H1 (cell line): ENCODE measurements around the gene HUWE1.

Source experiments
- EZH2 ChIP-seq: fragments of 200-600 bp; sonication (generic); IDR thresholded peaks from 2 replicates; pipeline ENCODE4 v1.7.1; 2012; ENCODE audit warnings: low read depth, mild to moderate bottlenecking, moderate library complexity, low read length, inconsistent platforms; ENCODE audit not compliant: severe bottlenecking
- HDAC6 ChIP-seq: IDR thresholded peaks from one replicate; pipeline ENCODE4 v1.7.1; 2012; ENCODE audit warnings: low read depth, mild to moderate bottlenecking, inconsistent platforms, low read length, moderate library complexity
- POLR2A ChIP-seq, 2 experiments: IDR thresholded peaks; 1 replicate in 1 of 2; 2 replicates in 1 of 2; pipeline ENCODE4 v1.6.1; 2011; ENCODE audit warnings: low read depth in 2 of 2, low read length in 2 of 2, mild to moderate bottlenecking in 2 of 2; ENCODE audit errors: control extremely low read depth in 1 of 2
- POLR2AphosphoS5 ChIP-seq: IDR thresholded peaks from 2 replicates; pipeline ENCODE4 v1.6.1; 2011; ENCODE audit warnings: low read depth, low read length
- RAD21 ChIP-seq, 2 experiments: IDR thresholded peaks in 1 of 2; conservative IDR thresholded peaks in 1 of 2; 2 replicates each; pipeline ENCODE4 v1.6.1; 2011; ENCODE audit warnings: low read depth in 2 of 2, low read length in 2 of 2, improper control_type of control experiment in 1 of 2, inconsistent platforms in 1 of 2, mild to moderate bottlenecking in 1 of 2, moderate library complexity in 1 of 2
- RNF2 ChIP-seq: fragments of 200-900, 300-1000 bp; sonication (generic); IDR thresholded peaks from 2 replicates; pipeline ENCODE4 v1.7.1; 2016; ENCODE audit warnings: borderline replicate concordance, low read depth, mild to moderate bottlenecking, antibody characterized with exemption, low read length; ENCODE audit not compliant: poor library complexity, severe bottlenecking; ENCODE audit errors: missing control alignments
- TBP ChIP-seq: IDR thresholded peaks from 2 replicates; pipeline ENCODE4 v1.6.1; 2011; ENCODE audit warnings: low read depth, low read length, improper control_type of control experiment
- TF ChIP-seq, protein P1 (sequence below), 3 experiments: IDR thresholded peaks; 1 replicate in 2 of 3; 2 replicates in 1 of 3; pipeline versions ENCODE4 v1.5.1 to v1.6.1; 2011; ENCODE audit warnings: low read length in 3 of 3, mild to moderate bottlenecking in 3 of 3, inconsistent platforms in 2 of 3, low read depth in 1 of 3, moderate library complexity in 1 of 3; ENCODE audit not compliant: insufficient read depth in 1 of 3; ENCODE audit errors: control extremely low read depth in 1 of 3
- TF ChIP-seq, protein P2 (sequence below): IDR thresholded peaks from 2 replicates; pipeline ENCODE4 v1.6.1; 2011; ENCODE audit warnings: low read depth, mild to moderate bottlenecking, low read length; ENCODE audit not compliant: insufficient read depth

DNA sequence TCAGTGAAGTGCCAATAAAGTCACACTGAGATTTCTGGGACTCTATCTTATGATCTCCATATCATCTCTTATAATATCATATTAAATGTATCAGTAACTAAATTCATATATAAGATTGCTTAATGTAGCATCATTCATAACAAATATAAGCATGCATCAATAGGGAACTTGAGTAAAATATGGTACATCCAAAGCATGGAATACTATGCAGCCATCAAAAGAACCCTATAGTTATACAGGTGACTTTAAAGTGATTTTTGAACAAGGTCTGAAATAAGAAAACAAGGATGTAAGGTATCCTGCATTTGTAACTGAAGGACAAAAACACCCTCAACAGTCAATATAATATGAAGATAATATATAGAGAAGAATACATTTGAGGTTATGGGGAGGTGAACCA is 47.3 kb downstream of the HUWE1 start:
- no peak for TF ChIP-seq RAD21 (IDR thresholded peaks at IDR 0.05 in 1 of 2, conservative IDR thresholded peaks at IDR 0.05 in 1 of 2; ENCODE audit: low read depth in 2 of 2, low read length in 2 of 2)
- TF ChIP-seq, protein P1, sequence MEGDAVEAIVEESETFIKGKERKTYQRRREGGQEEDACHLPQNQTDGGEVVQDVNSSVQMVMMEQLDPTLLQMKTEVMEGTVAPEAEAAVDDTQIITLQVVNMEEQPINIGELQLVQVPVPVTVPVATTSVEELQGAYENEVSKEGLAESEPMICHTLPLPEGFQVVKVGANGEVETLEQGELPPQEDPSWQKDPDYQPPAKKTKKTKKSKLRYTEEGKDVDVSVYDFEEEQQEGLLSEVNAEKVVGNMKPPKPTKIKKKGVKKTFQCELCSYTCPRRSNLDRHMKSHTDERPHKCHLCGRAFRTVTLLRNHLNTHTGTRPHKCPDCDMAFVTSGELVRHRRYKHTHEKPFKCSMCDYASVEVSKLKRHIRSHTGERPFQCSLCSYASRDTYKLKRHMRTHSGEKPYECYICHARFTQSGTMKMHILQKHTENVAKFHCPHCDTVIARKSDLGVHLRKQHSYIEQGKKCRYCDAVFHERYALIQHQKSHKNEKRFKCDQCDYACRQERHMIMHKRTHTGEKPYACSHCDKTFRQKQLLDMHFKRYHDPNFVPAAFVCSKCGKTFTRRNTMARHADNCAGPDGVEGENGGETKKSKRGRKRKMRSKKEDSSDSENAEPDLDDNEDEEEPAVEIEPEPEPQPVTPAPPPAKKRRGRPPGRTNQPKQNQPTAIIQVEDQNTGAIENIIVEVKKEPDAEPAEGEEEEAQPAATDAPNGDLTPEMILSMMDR (IDR thresholded peaks at IDR 0.05; ENCODE audit: control extremely low read depth in 1 of 3, insufficient read depth in 1 of 3, low read depth in 1 of 3, low read length in 3 of 3) = no peak
- TF ChIP-seq, protein P2, sequence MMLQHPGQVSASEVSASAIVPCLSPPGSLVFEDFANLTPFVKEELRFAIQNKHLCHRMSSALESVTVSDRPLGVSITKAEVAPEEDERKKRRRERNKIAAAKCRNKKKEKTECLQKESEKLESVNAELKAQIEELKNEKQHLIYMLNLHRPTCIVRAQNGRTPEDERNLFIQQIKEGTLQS = no peak
- TF ChIP-seq RNF2 = no peak
- TF ChIP-seq TBP = no peak
- no peak for TF ChIP-seq POLR2A (IDR thresholded peaks at IDR 0.05; ENCODE audit: control extremely low read depth in 1 of 2, low read depth in 2 of 2, low read length in 2 of 2)
- TF ChIP-seq HDAC6 = no peak
- TF ChIP-seq EZH2 = no peak
- TF ChIP-seq POLR2AphosphoS5 = no peak
